Kidney (tissue), 14 donors: ENCODE data around the gene CCDC78. TPM values are rescaled to one million over a fixed set of nuclear protein-coding genes. Genes with fewer than 3 reads are reported as not detected.

Source experiments
- DNase-seq, 5 donors: peaks; one replicate each; pipeline ENCODE4 v3.0.0-alpha.2; 2013 to 2020
- FAIRE-seq: peaks from 2 replicates; lab custom pipeline; 2012; peaks lifted over from hg19 to GRCh38; lab: Jason Lieb, UNC
- H3K27ac ChIP-seq, 2 donors: one replicate each; pipeline ENCODE4 v1.7.0; 2013; ENCODE audit warnings: low read depth in 2 of 2, low read length in 2 of 2, inconsistent platforms in 1 of 2
- H3K27me3 ChIP-seq: one replicate; pipeline ENCODE4 v1.7.1; 2013; ENCODE audit warnings: low read length, inconsistent platforms; ENCODE audit not compliant: control insufficient read depth, insufficient read depth
- H3K36me3 ChIP-seq, 3 donors: one replicate each; pipeline versions ENCODE4 v1.7.0 to v1.7.1; 2013; ENCODE audit warnings: low read length in 3 of 3, control low read depth in 1 of 3, inconsistent platforms in 1 of 3; ENCODE audit not compliant: insufficient read depth in 3 of 3, control insufficient read depth in 2 of 3
- H3K4me1 ChIP-seq, 3 donors: one replicate each; pipeline versions ENCODE4 v1.7.0 to v1.7.1; 2013; ENCODE audit warnings: low read length in 3 of 3, inconsistent platforms in 1 of 3, low read depth in 1 of 3; ENCODE audit not compliant: control insufficient read depth in 2 of 3, insufficient read depth in 2 of 3
- H3K4me3 ChIP-seq, 3 donors: one replicate each; pipeline versions ENCODE4 v1.7.0 to v1.8.1; 2013; ENCODE audit warnings: low read length in 3 of 3, control low read depth in 1 of 3, inconsistent platforms in 1 of 3
- H3K9ac ChIP-seq, 3 donors: one replicate each; pipeline versions ENCODE4 v1.7.0 to v1.7.1; 2013; ENCODE audit warnings: low read length in 3 of 3, control low read depth in 1 of 3, inconsistent platforms in 1 of 3
- H3K9me3 ChIP-seq, 3 donors: one replicate each; pipeline versions ENCODE4 v1.7.0 to v1.7.1; 2013; ENCODE audit warnings: low read length in 3 of 3, control low read depth in 1 of 3, inconsistent platforms in 1 of 3; ENCODE audit not compliant: control insufficient read depth in 2 of 3, insufficient read depth in 1 of 3
- CTCF ChIP-seq: IDR thresholded peaks from 3 replicates; pipeline ENCODE4 v1.5.1; 2012; ENCODE audit warnings: mild to moderate bottlenecking, moderate library complexity, borderline replicate concordance; ENCODE audit not compliant: insufficient read depth; ENCODE audit errors: extremely low read depth
- intact Hi-C: fragments of 100-400 bp; cut with DNase I; formaldehyde crosslinking; loops from one replicate; pipeline ENCODE4 v1.11.1; 2022
- polyA plus RNA-seq: library from polyadenylated mRNA; stranded (reverse); fragments of 350-450 nt; fragmentation: Illumina TruSeq; extraction: RNeasy Lipid Tissue Mini Kit (QIAGEN cat#74804); gene quantifications from one replicate; pipeline ENCODE4 v1.2.3, GENCODE V29; 2014; ENCODE audit warnings: low read depth, low replicate concordance; ENCODE audit not compliant: insufficient read depth
- total RNA-seq: library from RNA; stranded (reverse); fragmentation: NEBNext Ultra II Directional; extraction: Animal tissue kit (Norgen Biotek cat#: 25700); gene quantifications from one replicate; pipeline ENCODE4 v1.2.1, GENCODE V29; 2021
- donor health status: control.
- donor health status: control.
- donor health status: control.
- donor health status: control.
- donor health status: control.
- donor health status: DM: yes; HTN: yes; CAD: no.
- donor health status: Normal renal cell carcinoma (clear cell type).

Gene CCDC78
- total and polyA plus RNA-seq, 2 donors from 2014 or later = 1.3 to 2.6 TPM

DNA sequence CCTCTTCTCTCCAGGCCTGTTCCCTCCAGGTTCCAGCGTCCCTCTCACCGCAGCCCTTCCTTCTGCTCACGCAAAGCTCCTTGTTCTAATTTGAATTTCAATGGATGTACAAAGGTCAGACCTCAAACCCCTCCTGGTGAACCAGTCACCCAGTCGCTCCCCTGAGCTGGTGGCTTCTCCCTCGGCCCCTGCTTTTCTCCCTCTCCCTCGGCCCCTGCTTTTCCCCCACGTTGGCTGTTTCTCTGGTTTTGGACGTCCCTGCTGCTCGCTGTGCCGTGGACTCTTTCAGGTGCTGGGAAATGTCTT is 25.7 kb upstream of the CCDC78 start:
- no peaks in the 10 kb centered on the region for H3K4me1 ChIP-seq
- H3K9ac ChIP-seq = no peak overlapping the region
- FAIRE-seq (no peak), DNase-seq (no peak)
- no peak for TF ChIP-seq CTCF
- no peaks in the 10 kb centered on the region for H3K9me3 ChIP-seq
- H3K4me3 ChIP-seq = no peak overlapping the region
- no peaks in the 10 kb centered on the region for H3K27me3 ChIP-seq
- no peaks in the 10 kb centered on the region for H3K36me3 ChIP-seq
- H3K27ac ChIP-seq = no peak overlapping the region
- intact Hi-C loops = no loop called here

DNA sequence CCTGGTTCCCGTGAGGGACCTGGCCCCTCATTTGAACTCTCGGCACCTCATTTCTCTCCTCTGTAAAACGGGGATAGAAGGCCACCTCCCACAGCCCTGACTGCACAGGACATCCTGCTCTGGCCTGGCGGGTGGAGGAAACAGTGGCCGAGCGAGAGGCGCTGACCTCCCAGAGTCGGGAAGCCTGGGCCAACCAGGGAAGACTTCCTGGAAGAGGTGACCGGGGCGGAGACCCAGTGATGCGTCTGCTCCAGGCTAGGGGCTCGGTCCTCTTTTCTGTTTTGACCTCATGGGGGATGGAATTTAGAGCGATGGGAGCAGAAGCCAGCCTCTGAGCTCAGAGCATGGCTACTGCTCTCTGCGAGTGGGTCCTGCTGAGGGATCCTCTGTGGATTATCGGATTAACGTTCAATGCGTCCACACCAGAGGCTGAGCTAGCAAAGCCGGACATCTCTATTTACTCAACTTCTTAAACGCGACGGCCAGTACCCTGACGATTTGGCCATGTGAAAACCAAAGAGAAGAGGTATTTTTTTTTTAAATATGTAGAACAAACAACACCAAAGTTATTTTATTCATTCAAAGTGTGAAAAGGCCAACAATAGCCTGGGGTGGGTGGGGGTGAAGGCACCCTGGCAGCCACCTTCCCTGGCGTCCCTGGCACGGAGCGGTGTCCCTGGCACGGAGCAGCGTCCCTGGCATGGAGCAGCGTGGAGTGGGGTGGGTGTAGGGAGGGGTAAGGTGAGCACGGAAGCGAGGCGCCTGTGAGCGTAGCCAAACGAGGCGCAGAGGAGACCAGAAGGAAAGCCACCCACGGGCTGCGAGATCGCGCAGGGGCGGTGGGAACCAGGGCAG is 25.1 kb upstream of the CCDC78 start:
- Histone ChIP-seq H3K27ac (no peak overlapping the region), H3K9ac (no peak overlapping the region), H3K4me3 (no peak overlapping the region), H3K4me1 (no peaks in the 10 kb centered on the region), H3K27me3 (no peaks in the 10 kb centered on the region), H3K9me3 (no peaks in the 10 kb centered on the region), H3K36me3 (no peaks in the 10 kb centered on the region)
- TF ChIP-seq CTCF = no peak
- intact Hi-C loops = no loop called here
- peak in 1 of 5 donors; percentile 38 for DNase-seq
- no peak for FAIRE-seq

DNA sequence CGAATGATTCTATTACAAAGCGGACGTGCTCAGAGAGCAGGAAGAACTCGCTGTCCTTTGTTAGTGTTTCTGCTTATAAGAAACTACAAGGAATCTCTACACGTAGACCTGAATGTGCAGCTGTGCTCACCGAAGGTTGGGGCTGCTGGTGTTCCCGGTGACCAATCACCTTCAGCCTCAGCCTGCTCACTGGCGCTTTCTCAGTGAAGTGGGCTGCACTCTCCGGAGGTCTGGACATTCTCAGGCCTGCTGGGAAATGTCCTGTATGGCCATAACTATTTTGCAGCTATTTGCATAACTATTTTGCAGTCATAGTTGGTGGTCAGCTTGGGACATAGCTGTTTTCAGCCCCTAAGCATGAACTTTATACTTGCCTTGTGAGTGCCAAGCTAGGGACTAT is 24.2 kb upstream of the CCDC78 start:
- no peaks in the 10 kb centered on the region for H3K27me3 ChIP-seq
- TF ChIP-seq CTCF = no peak
- H3K4me3 ChIP-seq = no peak overlapping the region
- no peaks in the 10 kb centered on the region for H3K9me3 ChIP-seq
- FAIRE-seq = no peak
- H3K27ac ChIP-seq = no peak overlapping the region
- DNase-seq = peak in 3 of 5 donors; percentile 52 to 58 (median 57)
- H3K36me3 ChIP-seq = no peaks in the 10 kb centered on the region
- no peaks in the 10 kb centered on the region for H3K4me1 ChIP-seq
- H3K9ac ChIP-seq = no peak overlapping the region
- intact Hi-C loops = no loop called here
